Measurements from ENCODE around the gene GTPBP8. TPM values are rescaled to one million over a fixed set of nuclear protein-coding genes. Genes with fewer than 3 reads are reported as not detected.

GTPBP8 gene
- total RNA-seq, 4 donors from 2014 or later: 19.9 to 37.2 (median 22.8) TPM

GRCh38 chr3:112976953-112977352, 13.8 kb upstream of the GTPBP8 start:
- no peak for TF ChIP-seq CTCF (IDR thresholded peaks at IDR 0.05; ENCODE audit: low read depth)

GRCh38 chr3:112979244-112979832, 11.4 kb upstream of the GTPBP8 start:
- TF ChIP-seq CTCF (IDR thresholded peaks at IDR 0.05; ENCODE audit: low read depth): no peak

DNA sequence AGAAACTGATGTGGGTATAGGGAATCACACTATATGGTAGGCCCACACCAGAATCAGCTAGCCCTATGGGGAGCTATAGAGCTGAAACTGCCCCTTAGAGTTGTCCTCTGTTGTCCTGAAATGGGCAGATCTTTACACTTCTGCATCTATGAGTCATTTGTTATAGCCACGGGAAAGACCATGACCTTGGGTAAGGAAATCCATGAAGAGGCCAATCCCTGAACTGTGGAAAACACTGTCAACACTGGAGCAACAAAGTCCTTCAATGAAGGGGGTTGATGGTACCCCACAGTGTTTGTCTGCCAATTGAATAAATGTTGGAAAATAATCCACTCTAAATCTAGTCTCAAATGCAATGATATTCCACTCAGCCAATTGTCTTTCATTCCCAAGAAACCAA, 10.7 kb upstream of the GTPBP8 start:
- TF ChIP-seq CTCF (IDR thresholded peaks at IDR 0.05; ENCODE audit: low read depth): no peak

- no peak for TF ChIP-seq CTCF (IDR thresholded peaks at IDR 0.05; ENCODE audit: low read depth)
Measured at GRCh38 chr3:112982710-112983109, 8.1 kb upstream of the GTPBP8 start.

DNA sequence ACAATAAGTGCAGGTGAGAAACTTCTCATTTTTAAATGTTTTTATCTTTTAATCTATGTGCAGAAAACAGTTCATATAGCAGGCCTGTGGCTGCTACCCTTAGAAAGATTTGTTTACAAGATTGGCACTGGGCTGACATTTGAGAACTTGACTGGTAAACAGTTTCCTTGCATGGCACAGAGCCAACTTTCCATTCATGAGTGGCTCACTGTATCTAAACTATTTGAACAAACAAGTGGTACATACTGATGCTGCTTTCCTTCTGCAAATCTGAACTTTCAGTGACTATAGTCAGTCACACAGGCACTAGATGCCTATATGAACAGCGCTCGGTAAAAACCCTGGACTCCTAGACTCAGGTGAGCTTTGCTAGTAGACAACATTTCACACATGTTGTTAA, 6.3 kb upstream of the GTPBP8 start:
- TF ChIP-seq CTCF (IDR thresholded peaks at IDR 0.05; ENCODE audit: low read depth): no peak

DNA sequence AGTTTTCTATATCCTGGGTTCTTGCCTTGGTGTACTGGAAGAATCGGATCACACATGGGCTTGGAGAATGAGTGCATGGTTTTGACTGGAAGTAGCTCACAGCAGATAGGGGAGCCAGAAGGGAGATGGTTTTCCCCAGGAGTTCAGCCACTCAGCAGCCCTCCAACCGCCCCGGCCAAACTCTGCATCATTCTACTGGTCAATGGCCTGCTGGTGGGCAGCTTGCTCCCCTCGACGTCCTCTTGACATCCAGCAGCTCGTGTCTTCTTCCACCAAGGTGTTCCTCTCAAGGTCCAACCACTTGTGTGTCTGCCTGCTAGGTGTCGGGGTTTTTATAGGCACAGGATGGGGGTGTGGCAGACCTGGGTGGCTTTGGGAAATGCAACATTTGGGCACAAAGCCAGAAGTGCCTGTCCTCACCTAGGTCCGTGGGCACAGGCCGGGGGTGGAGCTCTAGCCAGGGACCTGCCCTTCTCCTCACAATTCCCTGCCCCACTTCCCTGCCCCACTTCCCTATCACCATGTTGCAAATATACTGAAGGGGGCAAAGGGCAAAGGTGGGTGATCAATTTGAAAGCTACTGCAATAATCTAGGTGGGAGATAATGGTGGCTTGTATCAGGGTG, 3.0 kb upstream of the GTPBP8 start:
- TF ChIP-seq CTCF (IDR thresholded peaks at IDR 0.05; ENCODE audit: low read depth): no peak

GRCh38 chr3:112995800-112996199, 5.0 kb downstream of the GTPBP8 start:
- no peak for TF ChIP-seq CTCF (IDR thresholded peaks at IDR 0.05; ENCODE audit: low read depth)

Measured in subcutaneous adipose tissue (tissue), 4 donors.